GM18870 (cell line): ENCODE data around the gene PTGES2.
"Not testable (repeated sequence)": the region's sequence is repeated elsewhere in the genome, so short reads cannot be mapped to it uniquely, and the experiment has no call there.

Source experiments
- ATAC-seq: cut with Tn5 transposase; IDR thresholded peaks from one replicate; pipeline ENCODE4 v1.9.1; 2021; ENCODE audit warnings: moderate library complexity; ENCODE audit not compliant: unreplicated experiment

The PTGES2 gene

GRCh38 chr9:128120741-128121465 lies 6.6 kb downstream of the PTGES2 start:
- ATAC-seq = no peak

- ATAC-seq = no peak
These were observed 7.3 kb downstream of the PTGES2 start for GRCh38 chr9:128120061-128120740.

GRCh38 chr9:128118971-128119665 lies 8.4 kb downstream of the PTGES2 start:
- no peak for ATAC-seq

GRCh38 chr9:128118472-128118857 lies 9.1 kb downstream of the PTGES2 start:
- no peak for ATAC-seq

- no peak for ATAC-seq
These were observed 9.7 kb downstream of the PTGES2 start for GRCh38 chr9:128117613-128118471.

- ATAC-seq = no peak
These were observed 11.1 kb downstream of the PTGES2 start for GRCh38 chr9:128116104-128117083.

- no peak for ATAC-seq
These were observed 12.1 kb downstream of the PTGES2 start for GRCh38 chr9:128115187-128116103.

GRCh38 chr9:128114326-128115186 lies 13.0 kb downstream of the PTGES2 start:
- ATAC-seq = no peak

GRCh38 chr9:128113526-128114325 lies 13.8 kb downstream of the PTGES2 start:
- no peak for ATAC-seq

- ATAC-seq = not testable (repeated sequence)
These were observed 15.8 kb downstream of the PTGES2 start for GRCh38 chr9:128111726-128112125.

GRCh38 chr9:128109050-128109709 lies 18.3 kb downstream of the PTGES2 start:
- no peak for ATAC-seq

- ATAC-seq = no peak
These were observed 19.1 kb downstream of the PTGES2 start for GRCh38 chr9:128108269-128109049.

GRCh38 chr9:128107468-128108268 lies 19.9 kb downstream of the PTGES2 start:
- no peak for ATAC-seq

- ATAC-seq = no peak
These were observed 20.5 kb downstream of the PTGES2 start for GRCh38 chr9:128106940-128107467.
